Thyroid gland (tissue), 4 donors: ENCODE measurements around the gene ZNF652. TPM values are rescaled to one million over a fixed set of nuclear protein-coding genes. Genes with fewer than 3 reads are reported as not detected.

Source experiments
- DNase-seq, 2 donors: peaks; one replicate each; pipeline ENCODE4 v3.0.0-alpha.2; 2019
- H3K27ac ChIP-seq, 3 donors: fragments of 200-600 bp; sonication (generic); 1 replicate in 2 of 3; 2 replicates in 1 of 3; pipeline ENCODE4 v1.5.1; 2016 to 2019; ENCODE audit warnings: mild to moderate bottlenecking in 1 of 3, moderate library complexity in 1 of 3
- H3K27me3 ChIP-seq: fragments of 200-600 bp; sonication (generic); one replicate; pipeline ENCODE4 v1.5.1; 2019
- H3K36me3 ChIP-seq, 2 donors: fragments of 200-600 bp; sonication (generic); one replicate each; pipeline ENCODE4 v1.5.1; 2016 to 2019
- H3K4me1 ChIP-seq, 2 donors: fragments of 200-600 bp; sonication (generic); one replicate each; pipeline ENCODE4 v1.5.1; 2017 to 2019
- H3K4me3 ChIP-seq, 3 donors: fragments of 200-600 bp; sonication (generic); replicated peaks in 1 of 3; 1 replicate in 2 of 3; 2 replicates in 1 of 3; pipeline ENCODE4 v1.5.1; 2016; ENCODE audit warnings: mild to moderate bottlenecking in 1 of 3
- H3K9me3 ChIP-seq: fragments of 200-600 bp; sonication (generic); one replicate; pipeline ENCODE4 v1.5.1; 2017
- POLR2A ChIP-seq, 2 donors: fragments of 450-650 bp; IDR thresholded peaks; one replicate each; pipeline ENCODE4 v1.6.1; 2017; ENCODE audit warnings: antibody characterized with exemption in 2 of 2, mild to moderate bottlenecking in 2 of 2, moderate library complexity in 1 of 2
- WGBS, 2 donors: methylation state at CpG; one replicate each; pipeline ENCODE4 v1.1.5; 2017; 5-methylcytosine and 5-hydroxymethylcytosine counted together
- intact Hi-C: fragments of 100-400 bp; cut with DNase I; formaldehyde crosslinking; loops from one replicate; pipeline ENCODE4 v1.15.1; 2023
- total RNA-seq, 4 donors: library from RNA; depleted of rRNA; stranded (reverse); fragments of >200 nt; gene quantifications; one replicate each; pipeline ENCODE4 v1.2.3, GENCODE V29; 2016
- TF ChIP-seq, protein P1 (sequence below), 6 experiments: fragments of 200-600 bp in 3 of 6; fragments of 450-650 bp in 3 of 6; sonication (generic) in 3 of 6; IDR thresholded peaks; one replicate each; pipeline ENCODE4 v1.5.1; 2016 to 2019; ENCODE audit warnings: antibody characterized with exemption in 6 of 6, mild to moderate bottlenecking in 2 of 6, inconsistent platforms in 1 of 6, moderate library complexity in 1 of 6

Gene ZNF652
- total RNA-seq, 4 donors from 2014 or later: 60.0 to 64.9 (median 62.1) TPM

- Histone ChIP-seq H3K36me3 (no peaks in the 10 kb centered on the region), H3K27ac (no peak overlapping the region), H3K27me3 (no peaks in the 10 kb centered on the region), H3K4me3 (no peak overlapping the region), H3K4me1 (peaks cover 21 to 27% of the 10 kb centered on the region in 2 donors), H3K9me3 (no peaks in the 10 kb centered on the region)
- 53 to 55% methylated on average over 6 of the region's 6 CpGs for WGBS, 2 donors
- TF ChIP-seq, protein P1, sequence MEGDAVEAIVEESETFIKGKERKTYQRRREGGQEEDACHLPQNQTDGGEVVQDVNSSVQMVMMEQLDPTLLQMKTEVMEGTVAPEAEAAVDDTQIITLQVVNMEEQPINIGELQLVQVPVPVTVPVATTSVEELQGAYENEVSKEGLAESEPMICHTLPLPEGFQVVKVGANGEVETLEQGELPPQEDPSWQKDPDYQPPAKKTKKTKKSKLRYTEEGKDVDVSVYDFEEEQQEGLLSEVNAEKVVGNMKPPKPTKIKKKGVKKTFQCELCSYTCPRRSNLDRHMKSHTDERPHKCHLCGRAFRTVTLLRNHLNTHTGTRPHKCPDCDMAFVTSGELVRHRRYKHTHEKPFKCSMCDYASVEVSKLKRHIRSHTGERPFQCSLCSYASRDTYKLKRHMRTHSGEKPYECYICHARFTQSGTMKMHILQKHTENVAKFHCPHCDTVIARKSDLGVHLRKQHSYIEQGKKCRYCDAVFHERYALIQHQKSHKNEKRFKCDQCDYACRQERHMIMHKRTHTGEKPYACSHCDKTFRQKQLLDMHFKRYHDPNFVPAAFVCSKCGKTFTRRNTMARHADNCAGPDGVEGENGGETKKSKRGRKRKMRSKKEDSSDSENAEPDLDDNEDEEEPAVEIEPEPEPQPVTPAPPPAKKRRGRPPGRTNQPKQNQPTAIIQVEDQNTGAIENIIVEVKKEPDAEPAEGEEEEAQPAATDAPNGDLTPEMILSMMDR (IDR thresholded peaks at IDR 0.05): no peak
- TF ChIP-seq POLR2A (IDR thresholded peaks at IDR 0.05): no peak
- intact Hi-C loops: no loop called here
- peak in 1 of 2 donors; percentile 12 for DNase-seq
Observed at GRCh38 chr17:49334744-49335512, 27.1 kb downstream of the ZNF652 start.

GRCh38 chr17:49333804-49334203 is 28.2 kb downstream of the ZNF652 start:
- WGBS, 2 donors: 64 to 66% methylated on average over 1 of the region's 1 CpG
- intact Hi-C loops: no loop called here

GRCh38 chr17:49327835-49328784 is 33.9 kb downstream of the ZNF652 start:
- Histone ChIP-seq H3K4me3 (no peak overlapping the region), H3K27me3 (no peaks in the 10 kb centered on the region), H3K4me1 (peaks cover 4 to 9% of the 10 kb centered on the region in 2 donors), H3K27ac (no peak overlapping the region), H3K9me3 (no peaks in the 10 kb centered on the region), H3K36me3 (no peaks in the 10 kb centered on the region)
- 80 to 83% methylated on average over 5 of the region's 5 CpGs for WGBS, 2 donors
- intact Hi-C loops: no loop called here
- no peak for DNase-seq
- TF ChIP-seq, protein P1 (IDR thresholded peaks at IDR 0.05): no peak
- no peak for TF ChIP-seq POLR2A (IDR thresholded peaks at IDR 0.05)

More at GRCh38 chr17:49333804-49334203, 28.2 kb downstream of the ZNF652 start:
- Histone ChIP-seq H3K27ac (no peak overlapping the region), H3K4me1 (peaks cover 21 to 26% of the 10 kb centered on the region in 2 donors), H3K9me3 (no peaks in the 10 kb centered on the region), H3K36me3 (no peaks in the 10 kb centered on the region), H3K4me3 (no peak overlapping the region), H3K27me3 (no peaks in the 10 kb centered on the region)
- no peak for DNase-seq
- TF ChIP-seq, protein P1 (IDR thresholded peaks at IDR 0.05): no peak
- TF ChIP-seq POLR2A (IDR thresholded peaks at IDR 0.05): no peak

DNA sequence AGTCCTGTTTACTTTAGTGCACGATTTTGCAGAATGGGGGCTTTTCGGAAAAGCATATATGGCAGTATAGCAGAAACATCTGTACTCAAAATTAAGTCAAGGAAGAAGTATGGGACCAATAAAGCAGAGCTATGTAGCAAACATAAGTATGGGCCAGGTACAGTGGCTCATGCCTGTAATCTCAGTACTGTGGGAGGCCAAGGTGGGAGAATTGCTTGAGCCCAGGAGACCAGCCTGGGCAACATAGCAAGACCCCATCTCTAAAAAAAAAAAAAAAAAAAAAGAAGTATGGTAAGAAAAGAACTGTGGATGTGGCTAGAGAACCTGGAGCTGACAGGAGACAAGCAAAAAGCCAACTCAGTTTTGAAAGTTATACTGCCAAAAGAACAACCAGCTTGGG is 36.1 kb downstream of the ZNF652 start:
- 91% methylated on average over 2 of the region's 2 CpGs for WGBS, 2 donors
- H3K27me3 ChIP-seq: no peaks in the 10 kb centered on the region
- no peak for DNase-seq
- TF ChIP-seq, protein P1 (IDR thresholded peaks at IDR 0.05): no peak
- no peak for TF ChIP-seq POLR2A (IDR thresholded peaks at IDR 0.05)
- intact Hi-C loops: no loop called here
- H3K27ac ChIP-seq: no peak overlapping the region
- H3K4me1 ChIP-seq: peaks cover 4 to 9% of the 10 kb centered on the region in 2 donors
- H3K9me3 ChIP-seq: no peaks in the 10 kb centered on the region
- H3K4me3 ChIP-seq: no peak overlapping the region
- no peaks in the 10 kb centered on the region for H3K36me3 ChIP-seq
